Ishikawa (cell line): ENCODE results near the gene RPS6KA6.

Source experiments
- CEBPB ChIP-seq: IDR thresholded peaks from 2 replicates; pipeline ENCODE4 v1.6.1; 2012
- CREB1 ChIP-seq: IDR thresholded peaks from 2 replicates; pipeline ENCODE4 v1.6.1; 2012; ENCODE audit warnings: low read depth
- EGR1 ChIP-seq: IDR thresholded peaks from 2 replicates; pipeline ENCODE4 v1.6.1; 2012
- EP300 ChIP-seq: IDR thresholded peaks from 2 replicates; pipeline ENCODE4 v1.6.1; 2012; ENCODE audit warnings: borderline replicate concordance
- FOXM1 ChIP-seq: IDR thresholded peaks from 2 replicates; pipeline ENCODE4 v1.6.1; 2012; ENCODE audit warnings: low read depth, borderline replicate concordance
- NFIC ChIP-seq: IDR thresholded peaks from 2 replicates; pipeline ENCODE4 v1.6.1; 2012
- RAD21 ChIP-seq: IDR thresholded peaks from 2 replicates; pipeline ENCODE4 v1.6.1; 2012; ENCODE audit warnings: low read depth
- TAF1 ChIP-seq: IDR thresholded peaks from 2 replicates; pipeline ENCODE4 v1.6.1; 2012; ENCODE audit warnings: low read depth, mild to moderate bottlenecking
- TCF12 ChIP-seq: IDR thresholded peaks from 2 replicates; pipeline ENCODE4 v1.6.1; 2012; ENCODE audit warnings: low read depth
- TEAD4 ChIP-seq: IDR thresholded peaks from 2 replicates; pipeline ENCODE4 v1.6.1; 2012
- YY1 ChIP-seq: IDR thresholded peaks from 2 replicates; pipeline ENCODE4 v1.6.1; 2012; ENCODE audit warnings: low read depth
- ZBTB7A ChIP-seq: IDR thresholded peaks from 2 replicates; pipeline ENCODE4 v1.6.1; 2012; ENCODE audit warnings: low read depth
- TF ChIP-seq, protein P1 (sequence below): IDR thresholded peaks from 2 replicates; pipeline ENCODE4 v1.6.1; 2012
- TF ChIP-seq, protein P2 (sequence below): IDR thresholded peaks from 2 replicates; pipeline ENCODE4 v1.6.1; 2012
- TF ChIP-seq, protein P3 (sequence below): IDR thresholded peaks from 2 replicates; pipeline ENCODE4 v1.6.1; 2012; ENCODE audit warnings: low read depth, mild to moderate bottlenecking

RPS6KA6 gene

DNA sequence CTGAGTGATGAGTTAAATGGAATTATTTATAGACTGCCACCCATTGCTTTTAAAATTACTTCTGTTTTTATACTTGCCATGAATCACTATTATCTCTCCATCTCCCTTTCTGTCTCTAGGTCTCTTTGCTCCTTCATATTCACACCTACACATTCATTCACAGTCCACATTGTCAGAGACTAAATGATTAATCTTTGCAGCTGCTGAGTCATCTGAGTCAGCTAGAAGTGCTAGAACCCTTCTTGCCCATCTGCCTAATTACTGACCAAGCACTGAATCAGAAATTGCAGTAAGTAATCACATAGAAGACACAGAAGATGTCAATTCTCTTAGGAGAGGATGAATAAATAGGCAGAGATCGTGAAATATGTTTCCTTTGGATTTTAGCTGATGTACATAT lies 31.6 kb upstream of the RPS6KA6 start:
- TF ChIP-seq, protein P1, sequence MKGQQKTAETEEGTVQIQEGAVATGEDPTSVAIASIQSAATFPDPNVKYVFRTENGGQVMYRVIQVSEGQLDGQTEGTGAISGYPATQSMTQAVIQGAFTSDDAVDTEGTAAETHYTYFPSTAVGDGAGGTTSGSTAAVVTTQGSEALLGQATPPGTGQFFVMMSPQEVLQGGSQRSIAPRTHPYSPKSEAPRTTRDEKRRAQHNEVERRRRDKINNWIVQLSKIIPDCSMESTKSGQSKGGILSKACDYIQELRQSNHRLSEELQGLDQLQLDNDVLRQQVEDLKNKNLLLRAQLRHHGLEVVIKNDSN: no peak
- TF ChIP-seq, protein P2, sequence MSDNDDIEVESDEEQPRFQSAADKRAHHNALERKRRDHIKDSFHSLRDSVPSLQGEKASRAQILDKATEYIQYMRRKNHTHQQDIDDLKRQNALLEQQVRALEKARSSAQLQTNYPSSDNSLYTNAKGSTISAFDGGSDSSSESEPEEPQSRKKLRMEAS: no peak
- no peak for TF ChIP-seq TCF12
- TF ChIP-seq NFIC: no peak
- TF ChIP-seq YY1: no peak
- no peak for TF ChIP-seq CREB1
- no peak for TF ChIP-seq EGR1
- no peak for TF ChIP-seq EP300
- TF ChIP-seq, protein P3, sequence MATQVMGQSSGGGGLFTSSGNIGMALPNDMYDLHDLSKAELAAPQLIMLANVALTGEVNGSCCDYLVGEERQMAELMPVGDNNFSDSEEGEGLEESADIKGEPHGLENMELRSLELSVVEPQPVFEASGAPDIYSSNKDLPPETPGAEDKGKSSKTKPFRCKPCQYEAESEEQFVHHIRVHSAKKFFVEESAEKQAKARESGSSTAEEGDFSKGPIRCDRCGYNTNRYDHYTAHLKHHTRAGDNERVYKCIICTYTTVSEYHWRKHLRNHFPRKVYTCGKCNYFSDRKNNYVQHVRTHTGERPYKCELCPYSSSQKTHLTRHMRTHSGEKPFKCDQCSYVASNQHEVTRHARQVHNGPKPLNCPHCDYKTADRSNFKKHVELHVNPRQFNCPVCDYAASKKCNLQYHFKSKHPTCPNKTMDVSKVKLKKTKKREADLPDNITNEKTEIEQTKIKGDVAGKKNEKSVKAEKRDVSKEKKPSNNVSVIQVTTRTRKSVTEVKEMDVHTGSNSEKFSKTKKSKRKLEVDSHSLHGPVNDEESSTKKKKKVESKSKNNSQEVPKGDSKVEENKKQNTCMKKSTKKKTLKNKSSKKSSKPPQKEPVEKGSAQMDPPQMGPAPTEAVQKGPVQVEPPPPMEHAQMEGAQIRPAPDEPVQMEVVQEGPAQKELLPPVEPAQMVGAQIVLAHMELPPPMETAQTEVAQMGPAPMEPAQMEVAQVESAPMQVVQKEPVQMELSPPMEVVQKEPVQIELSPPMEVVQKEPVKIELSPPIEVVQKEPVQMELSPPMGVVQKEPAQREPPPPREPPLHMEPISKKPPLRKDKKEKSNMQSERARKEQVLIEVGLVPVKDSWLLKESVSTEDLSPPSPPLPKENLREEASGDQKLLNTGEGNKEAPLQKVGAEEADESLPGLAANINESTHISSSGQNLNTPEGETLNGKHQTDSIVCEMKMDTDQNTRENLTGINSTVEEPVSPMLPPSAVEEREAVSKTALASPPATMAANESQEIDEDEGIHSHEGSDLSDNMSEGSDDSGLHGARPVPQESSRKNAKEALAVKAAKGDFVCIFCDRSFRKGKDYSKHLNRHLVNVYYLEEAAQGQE: no peak
- no peak for TF ChIP-seq CEBPB
- no peak for TF ChIP-seq RAD21
- no peak for TF ChIP-seq TEAD4

DNA sequence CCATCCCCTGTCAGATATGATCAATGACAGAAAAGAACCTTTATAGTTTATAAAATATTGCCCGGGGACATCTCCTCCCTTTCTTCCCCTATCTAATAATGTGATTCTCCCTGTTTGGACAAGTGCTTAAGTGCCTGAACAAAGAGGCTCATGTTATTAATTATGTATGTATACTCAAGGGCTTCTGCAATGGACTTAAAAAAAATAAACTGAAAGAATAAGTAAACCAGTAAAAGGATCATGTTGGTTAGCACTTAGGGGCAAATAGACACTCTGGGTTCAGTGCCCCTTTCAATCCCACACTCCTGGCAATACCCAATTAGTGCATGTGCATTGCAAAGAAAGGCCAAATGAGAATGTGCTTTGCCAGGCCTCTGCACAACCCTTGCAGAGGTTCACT lies 30.7 kb upstream of the RPS6KA6 start:
- TF ChIP-seq CREB1: no peak
- no peak for TF ChIP-seq CEBPB
- no peak for TF ChIP-seq YY1
- TF ChIP-seq EGR1: no peak
- TF ChIP-seq TAF1: no peak
- TF ChIP-seq, protein P1: no peak
- no peak for TF ChIP-seq ZBTB7A
- TF ChIP-seq, protein P2: no peak
- TF ChIP-seq NFIC: no peak
- no peak for TF ChIP-seq TCF12
- TF ChIP-seq, protein P3: no peak
- TF ChIP-seq TEAD4: no peak
- TF ChIP-seq FOXM1: no peak
- TF ChIP-seq EP300: no peak
- no peak for TF ChIP-seq RAD21

DNA sequence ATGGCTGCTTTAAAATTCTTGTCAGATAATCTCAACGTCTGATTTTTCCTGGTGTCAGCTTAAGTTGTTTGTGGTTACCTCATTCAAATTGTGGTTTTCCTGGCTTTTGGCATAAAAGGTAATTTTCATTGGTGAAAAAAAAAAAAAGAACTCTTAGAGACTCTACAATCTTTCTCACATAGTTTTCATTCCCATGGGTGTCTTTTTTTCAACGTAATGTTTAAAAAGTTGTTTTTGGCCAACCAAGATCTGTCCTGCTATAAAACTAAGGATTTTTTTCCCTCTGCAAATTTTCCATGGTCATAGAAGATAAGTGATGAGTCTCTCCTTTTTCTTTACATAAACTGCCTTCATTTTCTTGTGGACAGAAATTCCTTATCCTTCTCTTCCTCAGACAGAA lies 28.9 kb upstream of the RPS6KA6 start:
- TF ChIP-seq FOXM1: no peak
- TF ChIP-seq, protein P2: no peak

DNA sequence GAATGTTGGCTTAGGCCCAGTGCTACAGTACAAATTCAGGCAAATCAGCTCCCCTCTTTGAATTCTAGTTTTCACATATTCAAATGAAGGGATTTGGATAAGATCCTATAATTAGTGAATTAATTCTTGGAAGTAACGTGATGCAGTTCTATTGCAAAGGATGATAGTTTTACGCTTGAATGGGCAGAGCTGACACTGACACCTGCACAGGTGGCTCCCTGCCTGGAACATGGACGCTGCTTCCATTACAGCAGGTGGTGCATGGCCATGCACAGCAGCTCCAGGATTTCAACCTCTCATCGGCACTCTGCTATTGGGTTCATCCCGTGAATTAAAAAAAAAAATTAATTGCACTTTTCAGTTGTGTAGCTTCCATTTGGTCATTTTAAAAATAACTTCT lies 28.4 kb upstream of the RPS6KA6 start:
- no peak for TF ChIP-seq FOXM1
- TF ChIP-seq, protein P1: no peak
- TF ChIP-seq CEBPB: no peak
- no peak for TF ChIP-seq ZBTB7A

DNA sequence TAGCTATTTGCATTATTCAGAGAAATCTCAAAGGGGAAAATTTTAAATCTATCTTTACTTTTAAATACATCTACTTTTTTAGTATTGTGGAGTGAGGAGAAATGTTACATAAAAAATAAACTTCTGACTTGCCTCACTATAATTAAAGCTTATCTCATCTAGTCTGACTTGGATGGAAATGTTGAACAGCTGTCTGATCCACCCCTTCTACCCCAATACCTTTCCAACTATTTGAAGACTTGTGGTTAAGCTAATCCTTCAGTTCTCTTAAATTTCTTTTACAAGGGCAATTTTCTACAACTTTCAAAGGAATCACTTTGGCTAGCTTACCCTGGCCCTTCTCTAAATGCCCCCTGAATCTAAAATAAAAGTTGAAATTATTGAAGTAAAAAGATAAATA lies 17.3 kb upstream of the RPS6KA6 start:
- TF ChIP-seq TEAD4: no peak
- TF ChIP-seq, protein P2: no peak
- no peak for TF ChIP-seq EGR1
- no peak for TF ChIP-seq RAD21
- no peak for TF ChIP-seq FOXM1
- no peak for TF ChIP-seq EP300
- no peak for TF ChIP-seq CEBPB
- TF ChIP-seq YY1: no peak
- TF ChIP-seq, protein P1: no peak
- TF ChIP-seq ZBTB7A: no peak
